ENCODE results near the gene ZNF532. TPM values are rescaled to one million over a fixed set of nuclear protein-coding genes. Genes with fewer than 3 reads are reported as not detected.

Gene ZNF532
- polyA plus RNA-seq, 1 donor (not counting 4 experiments of a cell fraction or from before 2014, with no cell fraction given): 31.5 TPM

DNA sequence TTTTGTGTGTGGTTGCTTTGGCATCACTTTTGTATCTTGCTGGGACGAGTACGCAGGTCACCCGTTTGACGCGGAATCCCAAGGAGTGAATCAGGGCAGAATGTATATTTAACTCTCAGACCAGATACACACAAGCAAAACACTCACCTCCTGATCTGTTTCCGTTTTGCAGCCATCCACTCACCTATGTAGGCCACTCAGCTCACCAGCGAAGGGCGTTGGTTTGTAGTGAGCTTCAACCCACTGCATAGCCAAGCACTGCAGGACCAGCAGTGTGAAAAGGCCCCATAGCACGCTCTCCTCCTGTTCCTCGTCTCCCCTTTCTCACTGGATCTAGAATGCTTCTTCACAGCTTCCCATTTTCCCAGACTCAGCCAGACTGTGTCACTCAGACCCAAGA is 58.3 kb downstream of the ZNF532 start:
- H3K9ac ChIP-seq (ENCODE audit: control insufficient read depth, extremely low read depth, insufficient read depth, low read length): no peak overlapping the region
- dilution Hi-C loops (cut with MboI; ENCODE audit: extremely low pct_ligation_motif_present, low sequenced_read_pairs): no loop called here
- peaks cover 3% of the 10 kb centered on the region for H3K9me3 ChIP-seq (ENCODE audit: control insufficient read depth, low read depth, low read length)
- peaks cover 2% of the 10 kb centered on the region for H3K79me2 ChIP-seq (ENCODE audit: control insufficient read depth, insufficient read depth, low read length)
- no peaks in the 10 kb centered on the region for H4K20me1 ChIP-seq (ENCODE audit: control insufficient read depth, extremely low read depth, insufficient read depth, low read length)
- H3K4me1 ChIP-seq (ENCODE audit: control insufficient read depth, extremely low read depth, insufficient read depth, low read length): no peaks in the 10 kb centered on the region
- no peaks in the 10 kb centered on the region for H3K9me1 ChIP-seq (ENCODE audit: control insufficient read depth, extremely low read depth, insufficient read depth, low read length)
- DNase-seq (ENCODE audit: low read depth, low spot score) (no peak), FAIRE-seq (no peak)
- TF ChIP-seq EZH2 (IDR thresholded peaks at IDR 0.05; ENCODE audit: low read length) (no peak), CTCF (optimal IDR thresholded peaks at IDR 0.05 in 1 of 3, IDR thresholded peaks at IDR 0.05 in 1 of 3, conservative IDR thresholded peaks at IDR 0.05 in 1 of 3; ENCODE audit: extremely low read depth in 1 of 3, insufficient read depth in 2 of 3, low read length in 3 of 3) (no peak)
- no peak overlapping the region for H3K27ac ChIP-seq (ENCODE audit: control insufficient read depth, insufficient read depth, low read length)
- H3K27me3 ChIP-seq (ENCODE audit: control insufficient read depth, extremely low read depth, insufficient read depth, low read length): no peaks in the 10 kb centered on the region
- no peak overlapping the region for H3K4me2 ChIP-seq (ENCODE audit: control insufficient read depth, extremely low read depth, insufficient read depth, low read depth, low read length)
- no peak overlapping the region for H2AFZ ChIP-seq (ENCODE audit: control insufficient read depth, low read length)
- no peak overlapping the region for H3K4me3 ChIP-seq (ENCODE audit: control insufficient read depth in 2 of 3, extremely low read depth in 1 of 3, insufficient read depth in 2 of 3, low read depth in 1 of 3, low read length in 3 of 3)
- peaks cover 8 to 13% of the 10 kb centered on the region in 2 experiments for H3K36me3 ChIP-seq (ENCODE audit: control insufficient read depth in 2 of 2, extremely low read depth in 1 of 2, insufficient read depth in 2 of 2, low read length in 2 of 2)

GRCh38 chr18:58924473-58924872 is 59.8 kb downstream of the ZNF532 start:
- no peaks in the 10 kb centered on the region for H3K9me1 ChIP-seq (ENCODE audit: control insufficient read depth, extremely low read depth, insufficient read depth, low read length)
- no peak overlapping the region for H3K4me3 ChIP-seq (ENCODE audit: control insufficient read depth in 2 of 3, extremely low read depth in 1 of 3, insufficient read depth in 2 of 3, low read depth in 1 of 3, low read length in 3 of 3)
- H3K9me3 ChIP-seq (ENCODE audit: control insufficient read depth, low read depth, low read length): peaks cover 3% of the 10 kb centered on the region
- FAIRE-seq (no peak), DNase-seq (ENCODE audit: low read depth, low spot score) (no peak)
- TF ChIP-seq CTCF (optimal IDR thresholded peaks at IDR 0.05 in 1 of 3, IDR thresholded peaks at IDR 0.05 in 1 of 3, conservative IDR thresholded peaks at IDR 0.05 in 1 of 3; ENCODE audit: extremely low read depth in 1 of 3, insufficient read depth in 2 of 3, low read length in 3 of 3) (no peak), EZH2 (IDR thresholded peaks at IDR 0.05; ENCODE audit: low read length) (no peak)
- H3K27ac ChIP-seq (ENCODE audit: control insufficient read depth, insufficient read depth, low read length): no peak overlapping the region
- H2AFZ ChIP-seq (ENCODE audit: control insufficient read depth, low read length): no peak overlapping the region
- no peaks in the 10 kb centered on the region for H3K27me3 ChIP-seq (ENCODE audit: control insufficient read depth, extremely low read depth, insufficient read depth, low read length)
- dilution Hi-C loops (cut with MboI; ENCODE audit: extremely low pct_ligation_motif_present, low sequenced_read_pairs): no loop called here
- no peaks in the 10 kb centered on the region for H3K4me1 ChIP-seq (ENCODE audit: control insufficient read depth, extremely low read depth, insufficient read depth, low read length)
- H3K79me2 ChIP-seq (ENCODE audit: control insufficient read depth, insufficient read depth, low read length): peaks cover 7% of the 10 kb centered on the region
- H3K4me2 ChIP-seq (ENCODE audit: control insufficient read depth, extremely low read depth, insufficient read depth, low read depth, low read length): no peak overlapping the region
- no peak overlapping the region for H3K9ac ChIP-seq (ENCODE audit: control insufficient read depth, extremely low read depth, insufficient read depth, low read length)
- H4K20me1 ChIP-seq (ENCODE audit: control insufficient read depth, extremely low read depth, insufficient read depth, low read length): no peaks in the 10 kb centered on the region
- peaks cover 3 to 4% of the 10 kb centered on the region in 2 experiments for H3K36me3 ChIP-seq (ENCODE audit: control insufficient read depth in 2 of 2, extremely low read depth in 1 of 2, insufficient read depth in 2 of 2, low read length in 2 of 2)

All from keratinocyte (primary cell).